Ishikawa (cell line): ENCODE results near the gene WWOX.

Experiments used
- CEBPB ChIP-seq: IDR thresholded peaks from 2 replicates; pipeline ENCODE4 v1.6.1; 2012
- CREB1 ChIP-seq: IDR thresholded peaks from 2 replicates; pipeline ENCODE4 v1.6.1; 2012; ENCODE audit warnings: low read depth
- EGR1 ChIP-seq: IDR thresholded peaks from 2 replicates; pipeline ENCODE4 v1.6.1; 2012
- EP300 ChIP-seq: IDR thresholded peaks from 2 replicates; pipeline ENCODE4 v1.6.1; 2012; ENCODE audit warnings: borderline replicate concordance
- FOXM1 ChIP-seq: IDR thresholded peaks from 2 replicates; pipeline ENCODE4 v1.6.1; 2012; ENCODE audit warnings: low read depth, borderline replicate concordance
- NFIC ChIP-seq: IDR thresholded peaks from 2 replicates; pipeline ENCODE4 v1.6.1; 2012
- RAD21 ChIP-seq: IDR thresholded peaks from 2 replicates; pipeline ENCODE4 v1.6.1; 2012; ENCODE audit warnings: low read depth
- TAF1 ChIP-seq: IDR thresholded peaks from 2 replicates; pipeline ENCODE4 v1.6.1; 2012; ENCODE audit warnings: low read depth, mild to moderate bottlenecking
- TCF12 ChIP-seq: IDR thresholded peaks from 2 replicates; pipeline ENCODE4 v1.6.1; 2012; ENCODE audit warnings: low read depth
- TEAD4 ChIP-seq: IDR thresholded peaks from 2 replicates; pipeline ENCODE4 v1.6.1; 2012
- YY1 ChIP-seq: IDR thresholded peaks from 2 replicates; pipeline ENCODE4 v1.6.1; 2012; ENCODE audit warnings: low read depth
- ZBTB7A ChIP-seq: IDR thresholded peaks from 2 replicates; pipeline ENCODE4 v1.6.1; 2012; ENCODE audit warnings: low read depth
- TF ChIP-seq, protein P1 (sequence below): IDR thresholded peaks from 2 replicates; pipeline ENCODE4 v1.6.1; 2012
- TF ChIP-seq, protein P2 (sequence below): IDR thresholded peaks from 2 replicates; pipeline ENCODE4 v1.6.1; 2012; ENCODE audit warnings: low read depth, mild to moderate bottlenecking
- TF ChIP-seq, protein P3 (sequence below): IDR thresholded peaks from 2 replicates; pipeline ENCODE4 v1.6.1; 2012

WWOX gene

DNA sequence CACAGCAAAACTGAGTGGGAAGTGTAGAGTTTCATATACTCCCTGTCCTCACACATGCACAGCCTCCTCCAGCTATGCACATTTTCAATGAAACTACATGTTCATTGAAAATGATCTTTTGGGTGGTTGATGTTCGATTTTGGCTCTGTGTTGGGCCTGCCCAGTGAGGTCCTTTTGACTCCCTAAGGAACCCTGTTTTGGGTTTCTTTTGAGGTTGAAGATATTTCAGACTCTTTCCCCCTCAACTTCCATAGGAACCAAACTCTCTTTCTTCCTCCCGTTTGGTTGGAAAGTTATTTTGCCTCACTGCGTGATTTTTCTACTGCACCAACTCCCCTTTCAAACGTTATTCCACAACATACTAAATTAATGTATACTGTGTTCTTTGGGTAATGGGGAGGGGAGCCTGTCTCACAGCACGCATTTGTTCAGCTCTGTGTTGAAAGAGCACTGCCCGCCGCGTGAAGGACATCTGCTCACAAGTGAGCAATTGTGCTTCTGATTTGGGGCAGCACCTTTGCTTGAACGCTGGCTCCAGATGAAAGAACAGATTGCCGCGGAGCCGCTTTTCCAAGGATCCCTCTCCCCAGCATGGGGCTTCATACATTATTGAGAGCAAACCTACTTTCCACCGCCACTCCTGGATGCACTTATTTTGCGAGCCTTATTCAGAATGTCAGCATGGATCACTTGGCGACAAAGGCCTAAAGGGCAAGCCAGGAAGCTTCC is 385.9 kb downstream of the WWOX start:
- TF ChIP-seq TEAD4 (no peak), TAF1 (no peak), EGR1 (no peak), CREB1 (no peak), CEBPB (no peak), YY1 (no peak), NFIC (no peak), RAD21 (no peak), ZBTB7A (no peak), FOXM1 (no peak)
- TF ChIP-seq, protein P1, sequence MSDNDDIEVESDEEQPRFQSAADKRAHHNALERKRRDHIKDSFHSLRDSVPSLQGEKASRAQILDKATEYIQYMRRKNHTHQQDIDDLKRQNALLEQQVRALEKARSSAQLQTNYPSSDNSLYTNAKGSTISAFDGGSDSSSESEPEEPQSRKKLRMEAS = no peak
- TF ChIP-seq, protein P2, sequence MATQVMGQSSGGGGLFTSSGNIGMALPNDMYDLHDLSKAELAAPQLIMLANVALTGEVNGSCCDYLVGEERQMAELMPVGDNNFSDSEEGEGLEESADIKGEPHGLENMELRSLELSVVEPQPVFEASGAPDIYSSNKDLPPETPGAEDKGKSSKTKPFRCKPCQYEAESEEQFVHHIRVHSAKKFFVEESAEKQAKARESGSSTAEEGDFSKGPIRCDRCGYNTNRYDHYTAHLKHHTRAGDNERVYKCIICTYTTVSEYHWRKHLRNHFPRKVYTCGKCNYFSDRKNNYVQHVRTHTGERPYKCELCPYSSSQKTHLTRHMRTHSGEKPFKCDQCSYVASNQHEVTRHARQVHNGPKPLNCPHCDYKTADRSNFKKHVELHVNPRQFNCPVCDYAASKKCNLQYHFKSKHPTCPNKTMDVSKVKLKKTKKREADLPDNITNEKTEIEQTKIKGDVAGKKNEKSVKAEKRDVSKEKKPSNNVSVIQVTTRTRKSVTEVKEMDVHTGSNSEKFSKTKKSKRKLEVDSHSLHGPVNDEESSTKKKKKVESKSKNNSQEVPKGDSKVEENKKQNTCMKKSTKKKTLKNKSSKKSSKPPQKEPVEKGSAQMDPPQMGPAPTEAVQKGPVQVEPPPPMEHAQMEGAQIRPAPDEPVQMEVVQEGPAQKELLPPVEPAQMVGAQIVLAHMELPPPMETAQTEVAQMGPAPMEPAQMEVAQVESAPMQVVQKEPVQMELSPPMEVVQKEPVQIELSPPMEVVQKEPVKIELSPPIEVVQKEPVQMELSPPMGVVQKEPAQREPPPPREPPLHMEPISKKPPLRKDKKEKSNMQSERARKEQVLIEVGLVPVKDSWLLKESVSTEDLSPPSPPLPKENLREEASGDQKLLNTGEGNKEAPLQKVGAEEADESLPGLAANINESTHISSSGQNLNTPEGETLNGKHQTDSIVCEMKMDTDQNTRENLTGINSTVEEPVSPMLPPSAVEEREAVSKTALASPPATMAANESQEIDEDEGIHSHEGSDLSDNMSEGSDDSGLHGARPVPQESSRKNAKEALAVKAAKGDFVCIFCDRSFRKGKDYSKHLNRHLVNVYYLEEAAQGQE = no peak
- TF ChIP-seq, protein P3, sequence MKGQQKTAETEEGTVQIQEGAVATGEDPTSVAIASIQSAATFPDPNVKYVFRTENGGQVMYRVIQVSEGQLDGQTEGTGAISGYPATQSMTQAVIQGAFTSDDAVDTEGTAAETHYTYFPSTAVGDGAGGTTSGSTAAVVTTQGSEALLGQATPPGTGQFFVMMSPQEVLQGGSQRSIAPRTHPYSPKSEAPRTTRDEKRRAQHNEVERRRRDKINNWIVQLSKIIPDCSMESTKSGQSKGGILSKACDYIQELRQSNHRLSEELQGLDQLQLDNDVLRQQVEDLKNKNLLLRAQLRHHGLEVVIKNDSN = no peak

DNA sequence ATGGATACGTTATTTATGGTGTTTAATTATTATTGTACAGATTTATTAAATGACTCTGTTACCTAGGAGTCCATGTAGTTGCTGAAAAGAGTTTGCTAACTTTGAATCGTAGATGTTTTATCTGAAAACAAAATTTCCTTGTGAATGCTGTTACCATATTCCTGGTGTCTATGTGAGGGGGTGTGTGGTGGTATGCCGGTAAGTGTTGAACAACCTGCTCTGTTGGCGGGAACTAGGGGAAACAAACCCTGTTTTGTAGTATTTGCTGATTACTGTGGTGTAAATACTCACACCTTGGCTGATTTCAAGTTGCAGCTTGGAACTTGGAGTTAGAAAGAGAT is 386.4 kb downstream of the WWOX start:
- TF ChIP-seq NFIC = no peak
- no peak for TF ChIP-seq RAD21
- TF ChIP-seq TEAD4 = no peak
- no peak for TF ChIP-seq ZBTB7A
- TF ChIP-seq, protein P2 = no peak
- TF ChIP-seq, protein P1 = no peak
- no peak for TF ChIP-seq TAF1
- TF ChIP-seq CEBPB = no peak
- TF ChIP-seq EP300 = no peak
- TF ChIP-seq TCF12 = no peak
- no peak for TF ChIP-seq EGR1
- TF ChIP-seq, protein P3 = no peak
- TF ChIP-seq CREB1 = no peak

DNA sequence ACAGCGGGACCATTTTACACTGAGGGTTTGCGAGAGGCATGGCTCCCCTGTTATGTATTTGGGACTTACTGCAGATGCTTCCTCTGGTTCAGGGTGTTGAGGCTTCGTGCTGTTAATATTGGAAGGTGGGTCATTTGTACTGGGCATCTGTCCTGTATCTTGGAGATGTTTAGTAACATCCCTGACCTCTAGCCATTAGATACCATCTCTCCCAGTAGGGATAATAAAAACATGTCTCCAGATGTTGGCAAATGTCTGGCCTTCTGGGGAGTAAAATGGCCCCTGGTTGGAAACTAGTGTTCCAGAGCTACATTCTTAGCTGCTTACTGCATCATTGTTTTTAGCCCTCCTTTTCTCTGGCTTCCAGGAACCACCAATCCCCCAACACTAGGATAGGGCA is 388.0 kb downstream of the WWOX start:
- TF ChIP-seq, protein P3 = no peak

DNA sequence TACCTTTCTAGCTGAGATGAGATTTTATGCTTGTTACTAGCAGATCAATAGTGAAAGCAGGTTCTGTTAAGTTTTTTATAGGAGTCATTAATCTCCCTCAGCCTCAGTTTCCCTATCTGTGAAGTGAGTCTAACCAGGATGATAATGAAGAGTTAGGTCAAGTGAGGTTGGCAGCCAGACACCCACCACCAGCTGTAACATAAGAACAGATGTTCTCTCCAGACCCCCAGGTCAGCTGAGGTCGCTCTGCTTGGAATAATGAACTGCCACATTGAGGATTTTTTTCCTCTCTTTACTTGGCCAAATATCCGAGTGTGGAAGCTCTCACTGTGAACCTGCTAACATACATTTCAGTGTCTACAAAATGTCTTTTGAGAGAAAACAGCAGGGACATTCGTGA is 389.6 kb downstream of the WWOX start:
- TF ChIP-seq, protein P2 = no peak

DNA sequence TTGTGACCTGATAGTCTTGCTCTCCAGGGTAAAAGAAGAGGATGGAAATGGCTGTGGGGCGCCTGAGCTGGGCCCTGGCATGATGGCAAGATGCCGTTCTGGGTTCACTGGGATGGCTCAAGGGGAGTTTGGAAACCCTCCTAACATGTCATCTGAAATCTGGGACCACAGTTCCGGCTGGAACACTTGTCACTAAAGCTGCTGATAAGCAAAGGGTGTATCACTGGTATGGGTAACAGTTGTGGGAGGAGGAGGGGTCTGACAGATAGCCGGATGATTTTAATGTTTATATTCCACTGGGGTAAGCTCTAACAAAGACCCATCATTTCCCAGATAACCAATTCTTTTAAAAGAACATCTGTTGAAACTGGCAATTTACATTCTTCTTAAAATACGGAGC is 390.2 kb downstream of the WWOX start:
- no peak for TF ChIP-seq TEAD4
- no peak for TF ChIP-seq FOXM1
- TF ChIP-seq CEBPB = no peak
